Transverse colon (tissue), 4 donors: ENCODE results near the gene SLC24A3. TPM values are rescaled to one million over a fixed set of nuclear protein-coding genes. Genes with fewer than 3 reads are reported as not detected.

Source experiments
- DNase-seq: peaks from one replicate; pipeline ENCODE4 v3.0.0-alpha.2; 2019
- H3K27ac ChIP-seq, 4 donors: fragments of 200-600 bp; sonication (generic); 2 replicates each; pipeline ENCODE4 v1.5.1; 2016 to 2018; ENCODE audit warnings: inconsistent platforms in 4 of 4
- H3K27me3 ChIP-seq: fragments of 200-600 bp; sonication (generic); 2 replicates; pipeline ENCODE4 v1.5.1; 2017; ENCODE audit warnings: inconsistent platforms
- H3K36me3 ChIP-seq, 4 donors: fragments of 200-600 bp; sonication (generic); 2 replicates each; pipeline ENCODE4 v1.5.1; 2017 to 2019; ENCODE audit warnings: inconsistent platforms in 4 of 4
- H3K4me1 ChIP-seq, 4 donors: fragments of 200-600 bp; sonication (generic); 2 replicates each; pipeline ENCODE4 v1.5.1; 2017 to 2020; ENCODE audit warnings: inconsistent platforms in 4 of 4
- H3K4me3 ChIP-seq, 4 donors: fragments of 200-600 bp; sonication (generic); 1 replicate in 1 of 4; 2 replicates in 3 of 4; pipeline versions ENCODE4 v1.5.1 to v1.6.1; 2017 to 2019; ENCODE audit warnings: inconsistent platforms in 4 of 4
- H3K9me3 ChIP-seq, 2 donors: fragments of 200-600 bp; sonication (generic); 2 replicates each; pipeline ENCODE4 v1.5.1; 2017 to 2019; ENCODE audit warnings: inconsistent platforms in 2 of 2
- CTCF ChIP-seq, 5 experiments: fragments of 200-600 bp in 3 of 5; fragments of 450-650 bp in 2 of 5; sonication (generic) in 3 of 5; IDR thresholded peaks; 1 replicate in 2 of 5; 2 replicates in 3 of 5; pipeline ENCODE4 v1.5.1; 2016 to 2017; ENCODE audit warnings: antibody characterized with exemption in 5 of 5, inconsistent platforms in 3 of 5, mild to moderate bottlenecking in 2 of 5, moderate library complexity in 1 of 5
- EP300 ChIP-seq: sonication (generic); formaldehyde crosslinking; IDR thresholded peaks from one replicate; pipeline ENCODE4 v1.6.1; 2017; ENCODE audit warnings: antibody characterized with exemption, low read depth
- POLR2A ChIP-seq: fragments of 450-650 bp; IDR thresholded peaks from one replicate; pipeline ENCODE4 v1.6.1; 2016; ENCODE audit warnings: antibody characterized with exemption, mild to moderate bottlenecking, moderate library complexity
- POLR2AphosphoS5 ChIP-seq, 3 donors: sonication (generic); formaldehyde crosslinking; IDR thresholded peaks; one replicate each; pipeline ENCODE4 v1.6.1; 2016; ENCODE audit warnings: antibody characterized with exemption in 3 of 3
- WGBS, 2 donors: methylation state at CpG; one replicate each; pipeline ENCODE4 v1.1.5; 2018; ENCODE audit warnings: low coverage in 1 of 2; 5-methylcytosine and 5-hydroxymethylcytosine counted together
- in situ Hi-C, 4 donors: fragments of 200-750 bp; cut with MboI; loops; one replicate each; pipeline versions ENCODE4 v1.15.0 to v1.15.1; 2017; ENCODE audit warnings: low sequenced_read_pairs in 3 of 4, low pct_ligation_motif_present in 1 of 4, low pct_unique_long_range_greater_than_20kb in 1 of 4
- intact Hi-C: fragments of 100-400 bp; cut with DNase I; formaldehyde crosslinking; loops from one replicate; pipeline ENCODE4 v1.15.1; 2023; ENCODE audit warnings: low total_unique reads
- total RNA-seq, 4 donors: library from RNA; depleted of rRNA; stranded (reverse); fragments of >200 nt; gene quantifications; one replicate each; pipeline ENCODE4 v1.1.0, GENCODE V29; 2016

The SLC24A3 gene
- total RNA-seq, 4 donors from 2014 or later: 4.4 to 6.7 (median 4.6) TPM

GRCh38 chr20:19522836-19523590 lies 310.6 kb downstream of the SLC24A3 start:
- H3K9me3 ChIP-seq: no peaks in the 10 kb centered on the region
- H3K4me3 ChIP-seq: no peak overlapping the region
- intact Hi-C loops: loop anchor here (10.0 kb wide), 1 partner anchor 1038 kb away; no protein-coding TSS in a partner anchor
- TF ChIP-seq EP300 (no peak), POLR2A (no peak), CTCF (IDR thresholded peaks at IDR 0.05) (no peak), POLR2AphosphoS5 (IDR thresholded peaks at IDR 0.05) (no peak)
- peaks cover 0 to 3% (median 0%) of the 10 kb centered on the region in 4 donors for H3K4me1 ChIP-seq
- DNase-seq: no peak
- in situ Hi-C loops: no loop called here
- H3K27ac ChIP-seq: no peak overlapping the region
- H3K27me3 ChIP-seq: no peaks in the 10 kb centered on the region
- WGBS, 2 donors: 69% methylated on average over 3 to 4 of the region's 4 CpGs
- H3K36me3 ChIP-seq: no peaks in the 10 kb centered on the region

- Histone ChIP-seq H3K4me3 (no peak overlapping the region), H3K27ac (no peak overlapping the region), H3K4me1 (peaks cover 0 to 3% (median 0%) of the 10 kb centered on the region in 4 donors), H3K36me3 (no peaks in the 10 kb centered on the region), H3K27me3 (no peaks in the 10 kb centered on the region), H3K9me3 (no peaks in the 10 kb centered on the region)
- no peak for DNase-seq
- intact Hi-C loops: loop anchor here (10.0 kb wide), 1 partner anchor 1040 kb away; no protein-coding TSS in a partner anchor
- in situ Hi-C loops: no loop called here
- TF ChIP-seq CTCF (IDR thresholded peaks at IDR 0.05) (no peak), EP300 (no peak), POLR2AphosphoS5 (IDR thresholded peaks at IDR 0.05) (no peak), POLR2A (no peak)
- 54 to 100% methylated on average over 1 of the region's 1 CpG for WGBS, 2 donors
Observed at GRCh38 chr20:19524691-19525090, 312.2 kb downstream of the SLC24A3 start.

GRCh38 chr20:19527509-19527908 lies 315.1 kb downstream of the SLC24A3 start:
- no peaks in the 10 kb centered on the region for H3K27me3 ChIP-seq
- H3K4me3 ChIP-seq: no peak overlapping the region
- intact Hi-C loops (loop anchor here (10.0 kb wide), 1 partner anchor 1043 kb away; no protein-coding TSS in a partner anchor), in situ Hi-C loops (no loop called here)
- H3K36me3 ChIP-seq: no peaks in the 10 kb centered on the region
- WGBS, 2 donors: 76 to 83% methylated on average over 2 of the region's 2 CpGs
- no peak for TF ChIP-seq POLR2A
- H3K27ac ChIP-seq: no peak overlapping the region
- no peaks in the 10 kb centered on the region for H3K9me3 ChIP-seq
- H3K4me1 ChIP-seq: peaks cover 0 to under 1% (median 0%) of the 10 kb centered on the region in 4 donors
- no peak for DNase-seq

GRCh38 chr20:19528286-19529030 lies 316.0 kb downstream of the SLC24A3 start:
- Histone ChIP-seq H3K27ac (no peak overlapping the region), H3K9me3 (no peaks in the 10 kb centered on the region), H3K36me3 (no peaks in the 10 kb centered on the region), H3K4me1 (no peaks in the 10 kb centered on the region), H3K4me3 (no peak overlapping the region), H3K27me3 (no peaks in the 10 kb centered on the region)
- no peak for DNase-seq
- intact Hi-C loops: loop anchor here (10.0 kb wide), 1 partner anchor 1044 kb away; no protein-coding TSS in a partner anchor
- 91 to 93% methylated on average over 4 to 5 of the region's 5 CpGs for WGBS, 2 donors
- in situ Hi-C loops: no loop called here
- TF ChIP-seq POLR2AphosphoS5 (IDR thresholded peaks at IDR 0.05): no peak
- TF ChIP-seq CTCF (IDR thresholded peaks at IDR 0.05): no peak
- no peak for TF ChIP-seq POLR2A
